Activated T-cell treated with anti-CD3 and anti-CD28 coated beads, Interleukin-2, amount 50 U/mL, for 24 hours (primary cell): ENCODE data around the gene SRRM3.
A peak's percentile ranks its signal among the peaks of the same experiment; 100 is the strongest.
"Not testable (repeated sequence)": the region's sequence is repeated elsewhere in the genome, so short reads cannot be mapped to it uniquely, and the experiment has no call there.

ENCODE experiments used
- DNase-seq: peaks from one replicate; pipeline ENCODE4 v3.0.0-alpha.2; 2020
- H3K27ac Mint-ChIP-seq: 2 replicates; pipeline ENCODE4 v1.8.0; 2020; ENCODE audit warnings: mild to moderate bottlenecking, mixed read lengths
- H3K27me3 Mint-ChIP-seq: 2 replicates; pipeline ENCODE4 v1.8.0; 2020; ENCODE audit warnings: mixed read lengths
- H3K36me3 Mint-ChIP-seq: 2 replicates; pipeline ENCODE4 v1.8.0; 2020; ENCODE audit warnings: low read depth, mixed read lengths
- H3K4me1 Mint-ChIP-seq: 2 replicates; pipeline ENCODE4 v1.8.0; 2020; ENCODE audit warnings: low read depth, mixed read lengths
- H3K4me3 Mint-ChIP-seq: 2 replicates; pipeline ENCODE4 v1.8.0; 2020; ENCODE audit warnings: mild to moderate bottlenecking, moderate library complexity, mixed read lengths
- H3K9me3 Mint-ChIP-seq: 2 replicates; pipeline ENCODE4 v1.8.0; 2020; ENCODE audit warnings: mixed read lengths

SRRM3 gene

GRCh38 chr7:76257973-76258372, 56.3 kb downstream of the SRRM3 start:
- H3K4me3 Mint-ChIP-seq: no peak overlapping the region
- H3K36me3 Mint-ChIP-seq: no peaks in the 10 kb centered on the region
- peaks cover 2% of the 10 kb centered on the region for H3K4me1 Mint-ChIP-seq
- H3K27me3 Mint-ChIP-seq: peaks cover 44% of the 10 kb centered on the region
- H3K27ac Mint-ChIP-seq: no peak overlapping the region
- DNase-seq: no peak
- H3K9me3 Mint-ChIP-seq: no peaks in the 10 kb centered on the region

GRCh38 chr7:76259124-76260093, 57.7 kb downstream of the SRRM3 start:
- Mint-ChIP-seq H3K9me3 (no peaks in the 10 kb centered on the region), H3K27ac (no peak overlapping the region), H3K36me3 (no peaks in the 10 kb centered on the region), H3K27me3 (peaks cover 51% of the 10 kb centered on the region), H3K4me3 (peak overlapping the region; percentile 36), H3K4me1 (peaks cover 2% of the 10 kb centered on the region)
- no peak for DNase-seq

GRCh38 chr7:76260171-76260703, 58.5 kb downstream of the SRRM3 start:
- Mint-ChIP-seq H3K27ac (no peak overlapping the region), H3K4me1 (peaks cover 2% of the 10 kb centered on the region), H3K4me3 (peak overlapping the region; percentile 31), H3K36me3 (no peaks in the 10 kb centered on the region), H3K27me3 (peaks cover 59% of the 10 kb centered on the region), H3K9me3 (no peaks in the 10 kb centered on the region)
- DNase-seq: peak; percentile 62

- no peak overlapping the region for H3K4me3 Mint-ChIP-seq
Measured at GRCh38 chr7:76261329-76261728, 59.6 kb downstream of the SRRM3 start.

GRCh38 chr7:76261931-76262330, 60.2 kb downstream of the SRRM3 start:
- Mint-ChIP-seq H3K36me3 (no peaks in the 10 kb centered on the region), H3K9me3 (no peaks in the 10 kb centered on the region), H3K4me3 (no peak overlapping the region), H3K27ac (no peak overlapping the region), H3K27me3 (peaks cover 63% of the 10 kb centered on the region), H3K4me1 (peaks cover 6% of the 10 kb centered on the region)
- no peak for DNase-seq

More at GRCh38 chr7:76261329-76261728, 59.6 kb downstream of the SRRM3 start:
- H3K36me3 Mint-ChIP-seq: no peaks in the 10 kb centered on the region
- no peak overlapping the region for H3K27ac Mint-ChIP-seq
- peaks cover 2% of the 10 kb centered on the region for H3K4me1 Mint-ChIP-seq
- DNase-seq: no peak
- H3K27me3 Mint-ChIP-seq: peaks cover 62% of the 10 kb centered on the region
- H3K9me3 Mint-ChIP-seq: no peaks in the 10 kb centered on the region

- no peak for DNase-seq
- Mint-ChIP-seq H3K27me3 (peaks cover 62% of the 10 kb centered on the region), H3K36me3 (no peaks in the 10 kb centered on the region), H3K4me3 (no peak overlapping the region), H3K27ac (no peak overlapping the region), H3K4me1 (peaks cover 8% of the 10 kb centered on the region), H3K9me3 (no peaks in the 10 kb centered on the region)
Measured at GRCh38 chr7:76262683-76263402, 61.1 kb downstream of the SRRM3 start.

GRCh38 chr7:76265299-76265698, 63.6 kb downstream of the SRRM3 start:
- no peak for DNase-seq
- Mint-ChIP-seq H3K4me3 (no peak overlapping the region), H3K36me3 (no peaks in the 10 kb centered on the region), H3K27ac (no peak overlapping the region), H3K4me1 (peaks cover 10% of the 10 kb centered on the region), H3K9me3 (no peaks in the 10 kb centered on the region), H3K27me3 (peaks cover 63% of the 10 kb centered on the region)

- DNase-seq: no peak
- no peaks in the 10 kb centered on the region for H3K36me3 Mint-ChIP-seq
- no peaks in the 10 kb centered on the region for H3K9me3 Mint-ChIP-seq
- H3K27me3 Mint-ChIP-seq: peaks cover 50% of the 10 kb centered on the region
- peak overlapping the region; percentile 31 for H3K4me3 Mint-ChIP-seq
- H3K27ac Mint-ChIP-seq: no peak overlapping the region
- H3K4me1 Mint-ChIP-seq: peaks cover 10% of the 10 kb centered on the region
Measured at GRCh38 chr7:76267107-76267893, 65.6 kb downstream of the SRRM3 start.

- peaks cover 12% of the 10 kb centered on the region for H3K4me1 Mint-ChIP-seq
- DNase-seq: no peak
- H3K9me3 Mint-ChIP-seq: no peaks in the 10 kb centered on the region
- H3K4me3 Mint-ChIP-seq: no peak overlapping the region
- H3K27me3 Mint-ChIP-seq: peaks cover 47% of the 10 kb centered on the region
- H3K27ac Mint-ChIP-seq: no peak overlapping the region
- no peaks in the 10 kb centered on the region for H3K36me3 Mint-ChIP-seq
Measured at GRCh38 chr7:76267894-76268183, 66.1 kb downstream of the SRRM3 start.

- no peak for DNase-seq
- Mint-ChIP-seq H3K4me1 (peaks cover 16% of the 10 kb centered on the region), H3K27ac (no peak overlapping the region), H3K27me3 (peaks cover 43% of the 10 kb centered on the region), H3K4me3 (no peak overlapping the region), H3K9me3 (no peaks in the 10 kb centered on the region), H3K36me3 (no peaks in the 10 kb centered on the region)
Measured at GRCh38 chr7:76268376-76268775, 66.7 kb downstream of the SRRM3 start.

GRCh38 chr7:76269895-76270294, 68.2 kb downstream of the SRRM3 start:
- H3K27me3 Mint-ChIP-seq: peaks cover 40% of the 10 kb centered on the region
- no peak for DNase-seq
- no peak overlapping the region for H3K27ac Mint-ChIP-seq
- H3K36me3 Mint-ChIP-seq: no peaks in the 10 kb centered on the region
- H3K9me3 Mint-ChIP-seq: no peaks in the 10 kb centered on the region
- no peak overlapping the region for H3K4me3 Mint-ChIP-seq
- H3K4me1 Mint-ChIP-seq: peaks cover 20% of the 10 kb centered on the region

- H3K4me1 Mint-ChIP-seq: peaks cover 20% of the 10 kb centered on the region
- not testable (repeated sequence) for H3K4me3 Mint-ChIP-seq, DNase-seq, H3K27ac Mint-ChIP-seq, H3K9me3 Mint-ChIP-seq, H3K36me3 Mint-ChIP-seq
- H3K27me3 Mint-ChIP-seq: peaks cover 37% of the 10 kb centered on the region
Measured at GRCh38 chr7:76271384-76271783, 69.7 kb downstream of the SRRM3 start.

GRCh38 chr7:76272142-76272541, 70.4 kb downstream of the SRRM3 start:
- no peak overlapping the region for H3K4me3 Mint-ChIP-seq
- peaks cover 37% of the 10 kb centered on the region for H3K27me3 Mint-ChIP-seq
- H3K9me3 Mint-ChIP-seq: no peaks in the 10 kb centered on the region
- H3K27ac Mint-ChIP-seq: no peak overlapping the region
- H3K36me3 Mint-ChIP-seq: no peaks in the 10 kb centered on the region
- peaks cover 15% of the 10 kb centered on the region for H3K4me1 Mint-ChIP-seq
- DNase-seq: no peak

GRCh38 chr7:76272851-76273497, 71.3 kb downstream of the SRRM3 start:
- no peaks in the 10 kb centered on the region for H3K36me3 Mint-ChIP-seq
- H3K4me3 Mint-ChIP-seq: no peak overlapping the region
- H3K27me3 Mint-ChIP-seq: peaks cover 39% of the 10 kb centered on the region
- no peak overlapping the region for H3K27ac Mint-ChIP-seq
- no peak for DNase-seq
- no peaks in the 10 kb centered on the region for H3K9me3 Mint-ChIP-seq
- H3K4me1 Mint-ChIP-seq: peaks cover 14% of the 10 kb centered on the region
